Measurements from ENCODE around the gene BIRC5. TPM values are rescaled to one million over a fixed set of nuclear protein-coding genes. Genes with fewer than 3 reads are reported as not detected.

The BIRC5 gene
- polyA plus RNA-seq, 1 experiment: 30.7 TPM

GRCh38 chr17:78184351-78184750 lies 29.7 kb upstream of the BIRC5 start:
- ChIA-PET POLR2A (no interaction called here), CTCF (interaction anchor here (0.7 to 3.7 kb wide), 3 partner anchors 8 to 71 kb away, joined by 3 to 35 read pairs (median 4); no protein-coding TSS in a partner anchor)
- no peak for TF ChIP-seq CTCF (IDR thresholded peaks at IDR 0.05; ENCODE audit: insufficient read depth, low read depth, low read length)
- Histone ChIP-seq H3K27me3 (ENCODE audit: control insufficient read depth, insufficient read depth, low read length) (no peaks in the 10 kb centered on the region), H3K4me3 (ENCODE audit: low read depth, low read length) (no peak overlapping the region), H3K36me3 (ENCODE audit: control insufficient read depth, insufficient read depth, low read length) (no peaks in the 10 kb centered on the region)
- DNase-seq (ENCODE audit: low read depth): no peak

GRCh38 chr17:78184868-78185267 lies 29.2 kb upstream of the BIRC5 start:
- TF ChIP-seq CTCF (IDR thresholded peaks at IDR 0.05; ENCODE audit: insufficient read depth, low read depth, low read length): no peak
- POLR2A ChIA-PET: no interaction called here
- no peak overlapping the region for H3K4me3 ChIP-seq (ENCODE audit: low read depth, low read length)
- DNase-seq (ENCODE audit: low read depth): no peak
- H3K27me3 ChIP-seq (ENCODE audit: control insufficient read depth, insufficient read depth, low read length): no peaks in the 10 kb centered on the region
- no peaks in the 10 kb centered on the region for H3K36me3 ChIP-seq (ENCODE audit: control insufficient read depth, insufficient read depth, low read length)
- CTCF ChIA-PET: interaction anchor here (0.7 to 3.7 kb wide), 4 partner anchors 9 to 72 kb away, joined by 3 to 35 read pairs (median 6); no protein-coding TSS in a partner anchor

- TF ChIP-seq CTCF (IDR thresholded peaks at IDR 0.05; ENCODE audit: insufficient read depth, low read depth, low read length): no peak
- ChIA-PET CTCF (interaction anchor here (0.6 to 3.7 kb wide), 9 partner anchors 10 to 236 kb away, joined by 3 to 35 read pairs (median 4); no protein-coding TSS in a partner anchor), POLR2A (no interaction called here)
- no peak for DNase-seq (ENCODE audit: low read depth)
- Histone ChIP-seq H3K27me3 (ENCODE audit: control insufficient read depth, insufficient read depth, low read length) (no peaks in the 10 kb centered on the region), H3K4me3 (ENCODE audit: low read depth, low read length) (peak overlapping the region; percentile 56), H3K36me3 (ENCODE audit: control insufficient read depth, insufficient read depth, low read length) (peaks cover 2% of the 10 kb centered on the region; the same call in 1 of the 2 replicates)
These were observed 27.9 kb upstream of the BIRC5 start for GRCh38 chr17:78185981-78186691.

- peaks cover 3% of the 10 kb centered on the region; the same call in 1 of the 2 replicates for H3K36me3 ChIP-seq (ENCODE audit: control insufficient read depth, insufficient read depth, low read length)
- CTCF ChIA-PET: interaction anchor here (0.9 to 3.7 kb wide), 8 partner anchors 11 to 235 kb away, joined by 3 to 35 read pairs (median 5); no protein-coding TSS in a partner anchor
- TF ChIP-seq CTCF (IDR thresholded peaks at IDR 0.05; ENCODE audit: insufficient read depth, low read depth, low read length): peak; percentile 91
- POLR2A ChIA-PET: interaction anchor here (0.6 kb wide), 1 partner anchor 229 kb away, joined by 21 read pairs; the partner anchor contains the start of gene TNRC6C
- H3K4me3 ChIP-seq (ENCODE audit: low read depth, low read length): peak within 1 kb of the TSS; percentile 63
- H3K27me3 ChIP-seq (ENCODE audit: control insufficient read depth, insufficient read depth, low read length): no peaks in the 10 kb centered on the region
- DNase-seq (ENCODE audit: low read depth): peak; percentile 78
These were observed 27.1 kb upstream of the BIRC5 start, which contains the start of the genes AFMID and TK1 for GRCh38 chr17:78186692-78187595. AFMID (plus strand) TSS chr17:78187362; CDS start chr17:78187371, 9 bp downstream. TK1 (minus strand) TSS chr17:78187052; CDS start chr17:78186994, 58 bp downstream.

Measured in BJ (cell line).